HCT116 (cell line): ENCODE measurements around the gene TMEM100. TPM values are rescaled to one million over a fixed set of nuclear protein-coding genes. Genes with fewer than 3 reads are reported as not detected.

Experiments
- ATAC-seq: fragments of 200-7000 bp; cut with Tn5 transposase; 2 replicates; pipeline ENCODE4 v1.9.1; 2020; ENCODE audit warnings: mild to moderate bottlenecking, moderate library complexity
- BruUV-seq: library from RNA; stranded (reverse); fragments of 400-500 nt; replicated peaks from 2 replicates; lab custom pipeline; 2021; lab: Mats Ljungman, UMichigan
- CTCF ChIA-PET: fragments of 300-600 bp; sonication (Branson Sonifier 250); formaldehyde crosslinking; loops from one replicate; lab custom pipeline; 2021; ENCODE audit warnings: antibody characterized with exemption; lab: Charles Lee
- POLR2A ChIA-PET: fragments of 300-600, 350-600 bp; sonication (Branson Sonifier 250); formaldehyde crosslinking; loops from one replicate; lab custom pipeline; 2021; ENCODE audit warnings: antibody characterized with exemption; lab: Charles Lee
- RAD21 ChIA-PET, 2 experiments: fragments of 300-600 bp; sonication (Branson Sonifier 250); formaldehyde crosslinking; loops; one replicate each; lab custom pipeline; 2023; ENCODE audit warnings: low total read pairs in 2 of 2; ENCODE audit not compliant: uncharacterized antibody in 2 of 2, unreplicated experiment in 2 of 2, low non-redundant PET in 1 of 2; lab: Charles Lee
- DNase-seq: peaks from one replicate; pipeline ENCODE4 v3.0.0-alpha.2; 2010; ENCODE audit warnings: low read depth, low spot score
- H2AFZ ChIP-seq: fragments of 200-600 bp; shearing (Covaris generic), sonication (generic); 2 replicates; pipeline ENCODE4 v1.6.1; 2017; ENCODE audit warnings: low read depth, mixed run types, mixed read lengths, antibody characterized with exemption, low read length; ENCODE audit not compliant: poor library complexity, severe bottlenecking
- H3K27ac ChIP-seq: 2 replicates; pipeline ENCODE4 v1.5.1; 2012; ENCODE audit warnings: low read depth, low read length
- H3K27me3 ChIP-seq: fragments of 200-600 bp; sonication (generic); 2 replicates; pipeline ENCODE4 v1.6.1; 2016; ENCODE audit warnings: mixed run types, low read length, mixed read lengths; ENCODE audit not compliant: insufficient read depth
- H3K36me3 ChIP-seq, 2 experiments: fragments of 200-500 bp in 1 of 2; fragments of 200-600 bp in 1 of 2; sonication (Bioruptor generic) in 1 of 2; sonication (generic) in 1 of 2; 2 replicates each; pipeline versions ENCODE4 v1.5.1 to v1.6.1; 2014 to 2016; ENCODE audit warnings: low read length in 2 of 2, inconsistent platforms in 1 of 2, mixed read lengths in 1 of 2, mixed run types in 1 of 2; ENCODE audit not compliant: insufficient read depth in 2 of 2, control insufficient read depth in 1 of 2
- H3K4me1 ChIP-seq, 2 experiments: fragments of 200-600 bp in 1 of 2; sonication (generic) in 1 of 2; 2 replicates each; pipeline versions ENCODE4 v1.5.1 to v1.6.1; 2012 to 2017; ENCODE audit warnings: low read length in 2 of 2, inconsistent platforms in 1 of 2, mild to moderate bottlenecking in 1 of 2, mixed read lengths in 1 of 2, mixed run types in 1 of 2, moderate library complexity in 1 of 2; ENCODE audit not compliant: insufficient read depth in 2 of 2, control insufficient read depth in 1 of 2
- H3K4me2 ChIP-seq: fragments of 200-600 bp; sonication (generic); 2 replicates; pipeline ENCODE4 v1.6.1; 2017; ENCODE audit warnings: mixed run types, low read length, mixed read lengths
- H3K4me3 ChIP-seq, 2 experiments: fragments of 200-600 bp in 1 of 2; sonication (generic) in 1 of 2; replicated peaks in 1 of 2; 2 replicates each; pipeline ENCODE4 v1.5.1; 2011 to 2016; ENCODE audit warnings: low read length in 2 of 2, control low read depth in 1 of 2, low read depth in 1 of 2, mild to moderate bottlenecking in 1 of 2, mixed read lengths in 1 of 2, mixed run types in 1 of 2
- H3K79me2 ChIP-seq: fragments of 200-600 bp; sonication (generic); 2 replicates; pipeline ENCODE4 v1.6.1; 2017; ENCODE audit warnings: mild to moderate bottlenecking, mixed run types, low read length, moderate library complexity, mixed read lengths; ENCODE audit not compliant: insufficient read depth
- H3K9ac ChIP-seq: fragments of 200-600 bp; sonication (generic); 2 replicates; pipeline ENCODE4 v1.6.1; 2016; ENCODE audit warnings: low read length, mixed read lengths
- H3K9me2 ChIP-seq: fragments of 200-600 bp; sonication (generic), shearing (Covaris generic); 2 replicates; pipeline ENCODE4 v1.6.1; 2017; ENCODE audit warnings: mixed run types, mild to moderate bottlenecking, moderate library complexity; ENCODE audit not compliant: insufficient read depth
- H3K9me3 ChIP-seq, 2 experiments: fragments of 200-500 bp in 1 of 2; fragments of 200-600 bp in 1 of 2; sonication (Bioruptor generic) in 1 of 2; sonication (generic) in 1 of 2; 2 replicates each; pipeline ENCODE4 v1.6.1; 2014 to 2017; ENCODE audit warnings: low read length in 2 of 2, mixed read lengths in 2 of 2, inconsistent platforms in 1 of 2, low read depth in 1 of 2, mild to moderate bottlenecking in 1 of 2, mixed run types in 1 of 2, moderate library complexity in 1 of 2; ENCODE audit not compliant: control insufficient read depth in 1 of 2, insufficient read depth in 1 of 2
- H4K20me1 ChIP-seq: fragments of 200-600 bp; sonication (generic), shearing (Covaris generic); 2 replicates; pipeline ENCODE4 v1.6.1; 2017; ENCODE audit warnings: mixed run types, mild to moderate bottlenecking, moderate library complexity; ENCODE audit not compliant: insufficient read depth
- ATF3 ChIP-seq: IDR thresholded peaks from 2 replicates; pipeline ENCODE4 v1.6.1; 2012
- CEBPB ChIP-seq: IDR thresholded peaks from 2 replicates; pipeline ENCODE4 v1.6.1; 2012; ENCODE audit warnings: low read depth
- CTCF ChIP-seq, 3 experiments: fragments of 200-600 bp in 1 of 3; sonication (generic) in 1 of 3; IDR thresholded peaks in 2 of 3; conservative IDR thresholded peaks in 1 of 3; 2 replicates each; pipeline ENCODE4 v1.5.1; 2012 to 2017; ENCODE audit warnings: low read depth in 2 of 3, low read length in 2 of 3, antibody characterized with exemption in 1 of 3, borderline replicate concordance in 1 of 3, control low read depth in 1 of 3, mild to moderate bottlenecking in 1 of 3, mixed read lengths in 1 of 3, mixed run types in 1 of 3, moderate library complexity in 1 of 3; ENCODE audit not compliant: insufficient read depth in 1 of 3
- EZH2 ChIP-seq: fragments of 200-600 bp; sonication (generic); IDR thresholded peaks from 2 replicates; pipeline ENCODE4 v1.6.1; 2017; ENCODE audit warnings: antibody characterized with exemption, mixed run types
- FOSL1 ChIP-seq: IDR thresholded peaks from 2 replicates; pipeline ENCODE4 v1.6.1; 2012; ENCODE audit warnings: low read depth
- JUND ChIP-seq: IDR thresholded peaks from 2 replicates; pipeline ENCODE4 v1.6.1; 2012
- MAX ChIP-seq: IDR thresholded peaks from 2 replicates; pipeline ENCODE4 v1.6.1; 2012
- POLR2A ChIP-seq: IDR thresholded peaks from 2 replicates; pipeline ENCODE4 v1.7.0; 2011; ENCODE audit warnings: borderline replicate concordance; ENCODE audit not compliant: insufficient read depth, insufficient read length; ENCODE audit errors: extremely low read depth
- POLR2AphosphoS5 ChIP-seq: IDR thresholded peaks from 2 replicates; pipeline ENCODE4 v1.6.1; 2011; ENCODE audit warnings: mild to moderate bottlenecking, low read depth, low read length, moderate library complexity
- RAD21 ChIP-seq: IDR thresholded peaks from 2 replicates; pipeline ENCODE4 v1.6.1; 2012; ENCODE audit warnings: low read depth, mild to moderate bottlenecking
- SIN3A ChIP-seq: IDR thresholded peaks from 2 replicates; pipeline ENCODE4 v1.6.1; 2012; ENCODE audit warnings: low read depth
- SRF ChIP-seq: IDR thresholded peaks from 2 replicates; pipeline ENCODE4 v1.6.1; 2012; ENCODE audit warnings: low read depth
- YY1 ChIP-seq: IDR thresholded peaks from 2 replicates; pipeline ENCODE4 v1.6.1; 2011; ENCODE audit warnings: low read length, low read depth, moderate library complexity, mild to moderate bottlenecking; ENCODE audit not compliant: insufficient replicate concordance; ENCODE audit errors: extremely low read depth
- ZFX ChIP-seq: fragments of 450-650 bp; IDR thresholded peaks from 2 replicates; pipeline ENCODE4 v1.6.1; 2017
- intact Hi-C: fragments of 100-400 bp; cut with micrococcal nuclease; formaldehyde crosslinking; loops from 2 replicates; pipeline ENCODE4 v1.10.0; 2022
- total RNA-seq: library from RNA; stranded (reverse); gene quantifications from one replicate; pipeline ENCODE4 v1.2.1, GENCODE V29; 2021; ENCODE audit not compliant: unreplicated experiment

Gene TMEM100
- total RNA-seq, 1 experiment from 2014 or later: not detected

DNA sequence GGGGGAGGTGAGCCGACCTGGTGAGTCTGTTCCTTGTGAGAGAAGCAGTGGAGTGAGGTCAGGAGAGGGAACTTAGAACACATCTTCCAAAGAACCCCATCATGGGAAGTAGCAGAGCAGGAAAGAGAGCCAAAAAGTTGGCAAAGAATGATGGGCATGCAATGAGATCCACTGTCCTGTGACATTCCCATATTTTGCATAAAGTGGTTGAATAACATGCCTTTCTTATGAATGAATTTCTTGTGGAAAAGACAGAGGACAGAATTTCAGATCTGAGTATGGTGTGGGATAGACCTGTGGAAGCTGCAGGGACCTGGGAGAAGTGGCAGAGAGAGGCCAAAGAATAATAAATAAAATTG is 41.3 kb downstream of the TMEM100 start:
- no peak overlapping the region for H3K4me3 ChIP-seq
- H3K9me2 ChIP-seq: no peaks in the 10 kb centered on the region
- no peaks in the 10 kb centered on the region for H3K4me1 ChIP-seq
- H3K9ac ChIP-seq: no peak overlapping the region
- H3K79me2 ChIP-seq: no peaks in the 10 kb centered on the region
- no peak overlapping the region for H2AFZ ChIP-seq
- H3K27ac ChIP-seq: no peak overlapping the region
- intact Hi-C loops: no loop called here
- peaks cover 76% of the 10 kb centered on the region for H3K27me3 ChIP-seq
- BruUV-seq: no TSS peak
- no peak for ATAC-seq
- H4K20me1 ChIP-seq: no peaks in the 10 kb centered on the region
- no peak for DNase-seq
- H3K9me3 ChIP-seq: no peaks in the 10 kb centered on the region
- RAD21 ChIA-PET: no interaction called here
- CTCF ChIA-PET: no interaction called here
- no peak overlapping the region for H3K4me2 ChIP-seq
- no peaks in the 10 kb centered on the region for H3K36me3 ChIP-seq
- no peak for TF ChIP-seq CEBPB
- no peak for TF ChIP-seq SRF
- TF ChIP-seq SIN3A: no peak
- TF ChIP-seq MAX: no peak
- no peak for TF ChIP-seq ATF3
- TF ChIP-seq RAD21: no peak
- TF ChIP-seq YY1: no peak
- no peak for TF ChIP-seq POLR2AphosphoS5
- no peak for TF ChIP-seq ZFX
- no peak for TF ChIP-seq JUND
- no peak for TF ChIP-seq EZH2
- no peak for TF ChIP-seq CTCF (IDR thresholded peaks at IDR 0.05 in 2 of 3, conservative IDR thresholded peaks at IDR 0.05 in 1 of 3; ENCODE audit: borderline replicate concordance in 1 of 3, insufficient read depth in 1 of 3, low read depth in 2 of 3, low read length in 2 of 3)
- TF ChIP-seq FOSL1: no peak
- TF ChIP-seq POLR2A: no peak
- TF ChIP-seq, all 23 proteins: peak for 0
- POLR2A ChIA-PET: no interaction called here
